ENCODE measurements around the gene TRPM2.

The TRPM2 gene

DNA sequence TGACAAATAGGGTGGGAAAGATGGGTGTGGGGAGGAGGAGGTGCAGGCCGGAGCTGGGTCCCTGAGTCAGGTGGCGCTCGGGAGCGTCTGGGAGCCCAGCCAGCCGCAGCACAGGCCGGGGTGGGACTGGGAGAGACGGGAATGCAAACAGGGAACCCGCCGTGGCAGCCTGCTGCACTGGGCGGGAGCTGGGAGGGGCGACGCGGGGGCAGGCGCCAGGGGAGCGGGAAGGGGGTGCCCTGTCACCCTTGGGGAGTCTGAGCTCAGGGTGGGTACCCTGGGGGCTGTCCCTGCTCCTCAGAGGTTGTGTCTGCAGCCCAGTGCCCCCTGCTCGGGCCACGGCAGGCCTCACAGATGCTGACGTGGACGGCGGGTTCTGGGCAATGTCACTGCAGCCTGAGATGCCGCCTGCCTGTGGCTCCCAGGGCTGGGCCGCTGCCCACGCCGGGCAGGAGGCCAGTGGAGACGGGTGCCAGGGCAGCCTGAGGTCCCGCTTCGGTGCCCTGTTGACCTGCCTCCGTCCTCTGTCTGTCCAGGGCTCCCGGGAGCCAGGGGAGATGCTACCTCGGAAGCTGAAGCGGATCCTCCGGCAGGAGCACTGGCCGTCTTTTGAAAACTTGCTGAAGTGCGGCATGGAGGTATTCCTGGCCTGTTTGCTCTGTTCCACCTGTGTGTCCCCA, 85.2 kb downstream of the TRPM2 start:
- DNase-seq (ENCODE audit: low read depth), result no peak
- H3K4me3 ChIP-seq (replicated peaks; ENCODE audit: low read depth, low read length), result no peak overlapping the region
- TF ChIP-seq, protein P1, sequence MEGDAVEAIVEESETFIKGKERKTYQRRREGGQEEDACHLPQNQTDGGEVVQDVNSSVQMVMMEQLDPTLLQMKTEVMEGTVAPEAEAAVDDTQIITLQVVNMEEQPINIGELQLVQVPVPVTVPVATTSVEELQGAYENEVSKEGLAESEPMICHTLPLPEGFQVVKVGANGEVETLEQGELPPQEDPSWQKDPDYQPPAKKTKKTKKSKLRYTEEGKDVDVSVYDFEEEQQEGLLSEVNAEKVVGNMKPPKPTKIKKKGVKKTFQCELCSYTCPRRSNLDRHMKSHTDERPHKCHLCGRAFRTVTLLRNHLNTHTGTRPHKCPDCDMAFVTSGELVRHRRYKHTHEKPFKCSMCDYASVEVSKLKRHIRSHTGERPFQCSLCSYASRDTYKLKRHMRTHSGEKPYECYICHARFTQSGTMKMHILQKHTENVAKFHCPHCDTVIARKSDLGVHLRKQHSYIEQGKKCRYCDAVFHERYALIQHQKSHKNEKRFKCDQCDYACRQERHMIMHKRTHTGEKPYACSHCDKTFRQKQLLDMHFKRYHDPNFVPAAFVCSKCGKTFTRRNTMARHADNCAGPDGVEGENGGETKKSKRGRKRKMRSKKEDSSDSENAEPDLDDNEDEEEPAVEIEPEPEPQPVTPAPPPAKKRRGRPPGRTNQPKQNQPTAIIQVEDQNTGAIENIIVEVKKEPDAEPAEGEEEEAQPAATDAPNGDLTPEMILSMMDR (IDR thresholded peaks at IDR 0.05; ENCODE audit: low read length, missing control alignments), result no peak

DNA sequence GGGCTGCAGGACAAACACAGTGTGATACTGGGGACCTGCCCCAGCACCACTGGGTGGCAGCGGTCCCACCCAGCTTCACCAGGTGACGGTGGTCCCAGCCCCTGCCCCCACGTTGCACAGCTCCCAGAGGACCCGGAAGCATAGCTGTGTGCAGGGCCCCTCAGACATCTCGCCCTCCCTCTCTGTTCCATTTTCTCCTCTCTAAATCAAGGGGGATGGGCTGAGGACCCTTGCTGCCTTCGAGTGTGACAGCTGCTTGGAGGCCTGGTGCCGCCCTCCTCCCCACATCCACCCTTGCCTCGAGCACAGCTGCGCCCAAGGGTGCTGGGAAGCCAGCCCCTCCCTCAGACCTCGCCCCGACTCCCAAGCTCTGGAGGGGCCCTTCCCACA, 85.8 kb downstream of the TRPM2 start:
- no peak for DNase-seq (ENCODE audit: low read depth)
- H3K4me3 ChIP-seq (replicated peaks; ENCODE audit: low read depth, low read length), result no peak overlapping the region
- TF ChIP-seq, protein P1 (IDR thresholded peaks at IDR 0.05; ENCODE audit: low read length, missing control alignments), result no peak

DNA sequence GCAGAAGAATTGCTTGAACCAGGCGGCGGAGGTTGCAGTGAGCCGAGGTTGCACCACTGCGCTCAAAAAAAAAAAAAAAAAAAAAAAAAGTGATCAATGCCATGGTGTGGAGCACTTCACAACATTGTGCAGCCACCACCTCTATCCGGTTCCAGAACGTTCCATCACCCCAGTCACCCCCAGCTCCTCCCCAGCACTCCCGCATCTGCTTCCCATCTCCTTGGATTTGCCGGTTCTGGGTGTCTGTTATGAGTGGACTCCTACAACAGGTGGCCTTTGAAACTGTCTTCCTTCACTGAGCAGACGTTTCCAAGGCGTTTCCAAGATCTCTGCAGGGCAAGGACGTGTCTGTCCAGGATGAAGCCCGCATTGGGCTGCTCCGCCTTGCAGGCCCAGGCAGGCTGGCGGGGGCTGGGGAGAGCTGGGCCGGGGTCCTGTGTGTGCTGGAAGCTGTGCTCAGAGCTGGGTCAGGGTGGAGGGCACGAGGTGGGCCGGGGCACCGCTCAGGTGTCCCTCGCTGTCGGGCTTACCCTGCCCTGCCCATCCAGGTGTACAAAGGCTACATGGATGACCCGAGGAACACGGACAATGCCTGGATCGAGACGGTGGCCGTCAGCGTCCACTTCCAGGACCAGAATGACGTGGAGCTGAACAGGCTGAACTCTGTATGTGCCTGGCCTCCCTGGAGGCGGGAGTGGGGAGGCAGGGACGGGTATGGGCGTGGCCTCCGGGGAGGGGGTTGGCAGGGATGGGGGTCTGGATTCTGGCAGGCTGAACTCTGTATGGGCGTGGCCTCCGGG, 87.0 kb downstream of the TRPM2 start:
- DNase-seq (ENCODE audit: low read depth), result no peak
- TF ChIP-seq, protein P1 (IDR thresholded peaks at IDR 0.05; ENCODE audit: low read length, missing control alignments), result no peak
- no peak overlapping the region for H3K4me3 ChIP-seq (replicated peaks; ENCODE audit: low read depth, low read length)

DNA sequence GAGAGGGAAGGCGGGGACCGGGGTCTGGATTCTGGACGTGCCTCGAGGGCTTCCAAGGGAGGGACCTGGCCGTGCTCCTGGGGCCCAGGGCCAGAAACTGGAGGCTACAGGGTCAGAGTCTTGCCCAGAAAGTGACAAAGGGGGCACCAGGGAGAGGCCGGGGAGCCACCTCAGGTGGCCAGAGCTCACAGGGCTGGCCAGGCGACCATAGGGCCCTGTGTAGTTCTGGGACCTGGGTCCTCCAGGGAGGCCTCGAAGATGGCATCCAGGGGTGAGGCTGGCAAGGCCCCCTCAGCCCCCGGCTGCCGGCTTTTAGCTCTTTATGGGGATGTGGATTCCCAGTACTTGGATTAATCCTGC, 87.6 kb downstream of the TRPM2 start:
- DNase-seq (ENCODE audit: low read depth), result no peak
- TF ChIP-seq, protein P1 (IDR thresholded peaks at IDR 0.05; ENCODE audit: low read length, missing control alignments), result no peak
- H3K4me3 ChIP-seq (replicated peaks; ENCODE audit: low read depth, low read length), result no peak overlapping the region

DNA sequence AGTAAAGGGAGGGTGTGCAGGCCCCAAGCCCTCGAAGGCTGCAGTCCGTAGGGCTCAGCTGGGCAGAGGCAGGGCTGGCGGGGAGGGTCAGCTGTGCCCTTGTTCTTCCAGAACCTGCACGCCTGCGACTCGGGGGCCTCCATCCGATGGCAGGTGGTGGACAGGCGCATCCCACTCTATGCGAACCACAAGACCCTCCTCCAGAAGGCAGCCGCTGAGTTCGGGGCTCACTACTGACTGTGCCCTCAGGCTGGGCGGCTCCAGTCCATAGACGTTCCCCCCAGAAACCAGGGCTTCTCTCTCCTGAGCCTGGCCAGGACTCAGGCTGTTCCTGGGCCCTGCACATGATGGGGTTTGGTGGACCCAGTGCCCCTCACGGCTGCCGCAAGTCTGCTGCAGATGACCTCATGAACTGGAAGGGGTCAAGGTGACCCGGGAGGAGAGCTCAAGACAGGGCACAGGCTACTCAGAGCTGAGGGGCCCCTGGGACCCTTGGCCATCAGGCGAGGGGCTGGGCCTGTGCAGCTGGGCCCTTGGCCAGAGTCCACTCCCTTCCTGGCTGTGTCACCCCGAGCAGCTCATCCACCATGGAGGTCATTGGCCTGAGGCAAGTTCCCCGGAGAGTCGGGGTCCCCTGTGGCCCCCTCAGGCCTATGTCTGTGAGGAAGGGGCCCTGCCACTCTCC, 88.3 kb downstream of the TRPM2 start:
- TF ChIP-seq, protein P1 (IDR thresholded peaks at IDR 0.05; ENCODE audit: low read length, missing control alignments), result no peak
- no peak overlapping the region for H3K4me3 ChIP-seq (replicated peaks; ENCODE audit: low read depth, low read length)
- no peak for DNase-seq (ENCODE audit: low read depth)

DNA sequence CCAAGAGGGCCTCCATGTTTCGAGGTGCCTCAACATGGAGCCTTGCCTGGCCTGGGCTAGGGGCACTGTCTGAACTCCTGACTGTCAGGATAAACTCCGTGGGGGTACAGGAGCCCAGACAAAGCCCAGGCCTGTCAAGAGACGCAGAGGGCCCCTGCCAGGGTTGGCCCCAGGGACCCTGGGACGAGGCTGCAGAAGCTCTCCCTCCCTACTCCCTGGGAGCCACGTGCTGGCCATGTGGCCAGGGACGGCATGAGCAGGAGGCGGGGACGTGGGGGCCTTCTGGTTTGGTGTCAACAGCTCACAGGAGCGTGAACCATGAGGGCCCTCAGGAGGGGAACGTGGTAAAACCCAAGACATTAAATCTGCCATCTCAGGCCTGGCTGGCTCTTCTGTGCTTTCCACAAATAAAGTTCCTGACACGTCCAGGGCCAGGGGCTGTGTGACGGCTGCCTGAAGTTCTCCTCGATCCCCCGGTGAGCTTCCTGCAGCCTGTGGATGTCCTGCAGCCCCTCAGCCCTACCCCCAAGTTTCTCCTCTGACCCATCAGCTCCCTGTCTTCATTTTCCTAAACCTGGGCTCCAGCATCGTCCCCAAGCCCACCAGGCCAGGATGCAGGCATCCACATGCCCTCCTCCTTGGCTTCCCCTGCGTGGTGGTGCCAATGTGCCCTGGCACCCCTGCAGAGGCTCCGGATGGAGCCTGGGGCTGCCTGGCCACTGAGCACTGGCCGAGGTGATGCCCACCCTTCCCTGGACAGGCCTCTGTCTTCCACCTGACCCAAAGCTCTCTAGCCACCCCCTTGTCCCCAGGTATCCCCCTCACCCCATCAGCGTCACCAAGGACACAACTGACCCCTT, 89.1 kb downstream of the TRPM2 start:
- TF ChIP-seq, protein P1 (IDR thresholded peaks at IDR 0.05; ENCODE audit: low read length, missing control alignments), result no peak
- no peak overlapping the region for H3K4me3 ChIP-seq (replicated peaks; ENCODE audit: low read depth, low read length)
- no peak for DNase-seq (ENCODE audit: low read depth)
